H1 (cell line): ENCODE measurements around the gene PPIC.

Experiments used
- BACH1 ChIP-seq: IDR thresholded peaks from 2 replicates; pipeline ENCODE4 v1.6.1; 2012; ENCODE audit warnings: low read length, improper control_type of control experiment
- CEBPB ChIP-seq: IDR thresholded peaks from 2 replicates; pipeline ENCODE4 v1.6.1; 2012; ENCODE audit warnings: low read depth, low read length
- CREB1 ChIP-seq: IDR thresholded peaks from 2 replicates; pipeline ENCODE4 v1.6.1; 2012; ENCODE audit warnings: inconsistent platforms
- CTCF ChIP-seq, 3 experiments: IDR thresholded peaks; 1 replicate in 2 of 3; 2 replicates in 1 of 3; pipeline versions ENCODE4 v1.5.1 to v1.6.1; 2011; ENCODE audit warnings: low read length in 3 of 3, mild to moderate bottlenecking in 3 of 3, inconsistent platforms in 2 of 3, low read depth in 1 of 3, moderate library complexity in 1 of 3; ENCODE audit not compliant: insufficient read depth in 1 of 3; ENCODE audit errors: control extremely low read depth in 1 of 3
- EGR1 ChIP-seq: IDR thresholded peaks from 2 replicates; pipeline ENCODE4 v1.6.1; 2011; ENCODE audit warnings: low read depth, low read length, borderline replicate concordance
- EZH2 ChIP-seq: fragments of 200-600 bp; sonication (generic); IDR thresholded peaks from 2 replicates; pipeline ENCODE4 v1.7.1; 2012; ENCODE audit warnings: low read depth, mild to moderate bottlenecking, moderate library complexity, low read length, inconsistent platforms; ENCODE audit not compliant: severe bottlenecking
- HDAC2 ChIP-seq, 2 experiments: fragments of 300-600 bp in 1 of 2; sonication (generic) in 1 of 2; IDR thresholded peaks; 2 replicates each; pipeline ENCODE4 v1.6.1; 2011 to 2012; ENCODE audit warnings: low read depth in 2 of 2, low read length in 2 of 2, mild to moderate bottlenecking in 2 of 2, moderate library complexity in 2 of 2, borderline replicate concordance in 1 of 2, inconsistent platforms in 1 of 2
- KDM5A ChIP-seq: fragments of 200-600 bp; IDR thresholded peaks from 2 replicates; pipeline ENCODE4 v1.7.1; 2012; ENCODE audit warnings: mild to moderate bottlenecking, low read length, inconsistent platforms, mixed read lengths
- PHF8 ChIP-seq: fragments of 200-600 bp; sonication (generic); conservative IDR thresholded peaks from 2 replicates; pipeline ENCODE4 v1.7.1; 2012; ENCODE audit warnings: low read depth, mild to moderate bottlenecking, inconsistent platforms, low read length, moderate library complexity
- POLR2A ChIP-seq, 2 experiments: IDR thresholded peaks; 1 replicate in 1 of 2; 2 replicates in 1 of 2; pipeline ENCODE4 v1.6.1; 2011; ENCODE audit warnings: low read depth in 2 of 2, low read length in 2 of 2, mild to moderate bottlenecking in 2 of 2; ENCODE audit errors: control extremely low read depth in 1 of 2
- POLR2AphosphoS5 ChIP-seq: IDR thresholded peaks from 2 replicates; pipeline ENCODE4 v1.6.1; 2011; ENCODE audit warnings: low read depth, low read length
- RAD21 ChIP-seq, 2 experiments: IDR thresholded peaks in 1 of 2; conservative IDR thresholded peaks in 1 of 2; 2 replicates each; pipeline ENCODE4 v1.6.1; 2011; ENCODE audit warnings: low read depth in 2 of 2, low read length in 2 of 2, improper control_type of control experiment in 1 of 2, inconsistent platforms in 1 of 2, mild to moderate bottlenecking in 1 of 2, moderate library complexity in 1 of 2
- SIN3A ChIP-seq, 2 experiments: IDR thresholded peaks in 1 of 2; conservative IDR thresholded peaks in 1 of 2; 2 replicates each; pipeline ENCODE4 v1.6.1; 2011 to 2012; ENCODE audit warnings: low read length in 2 of 2, improper control_type of control experiment in 1 of 2, low read depth in 1 of 2, mild to moderate bottlenecking in 1 of 2
- SUZ12 ChIP-seq: fragments of 200-600 bp; sonication (generic); IDR thresholded peaks from 2 replicates; pipeline ENCODE4 v1.6.1; 2012; ENCODE audit warnings: mild to moderate bottlenecking, inconsistent platforms, low read length, moderate library complexity, mixed read lengths

GRCh38 chr5:123001808-123002207, 34.7 kb downstream of the PPIC start:
- TF ChIP-seq POLR2A (IDR thresholded peaks at IDR 0.05; ENCODE audit: control extremely low read depth in 1 of 2, low read depth in 2 of 2, low read length in 2 of 2) (no peak), CTCF (IDR thresholded peaks at IDR 0.05; ENCODE audit: control extremely low read depth in 1 of 3, insufficient read depth in 1 of 3, low read depth in 1 of 3, low read length in 3 of 3) (no peak), POLR2AphosphoS5 (no peak), EZH2 (no peak), HDAC2 (IDR thresholded peaks at IDR 0.05; ENCODE audit: borderline replicate concordance in 1 of 2, low read depth in 2 of 2, low read length in 2 of 2) (no peak), SUZ12 (no peak), EGR1 (no peak), KDM5A (no peak), CREB1 (no peak), SIN3A (conservative IDR thresholded peaks at IDR 0.05 in 1 of 2, IDR thresholded peaks at IDR 0.05 in 1 of 2; ENCODE audit: low read depth in 1 of 2, low read length in 2 of 2) (no peak), PHF8 (no peak), CEBPB (no peak), BACH1 (no peak), RAD21 (IDR thresholded peaks at IDR 0.05 in 1 of 2, conservative IDR thresholded peaks at IDR 0.05 in 1 of 2; ENCODE audit: low read depth in 2 of 2, low read length in 2 of 2) (no peak)
